SK-N-SH (cell line): Measurements from ENCODE around the gene TOX2.

Experiments used
- CTCF ChIP-seq: fragments of 200-600 bp; sonication (generic); IDR thresholded peaks from 2 replicates; pipeline ENCODE4 v1.6.1; 2017; ENCODE audit warnings: antibody characterized with exemption, mild to moderate bottlenecking, moderate library complexity
- ELF1 ChIP-seq: IDR thresholded peaks from 2 replicates; pipeline ENCODE4 v1.4.0; 2012
- EZH2phosphoT487 ChIP-seq: fragments of 200-600 bp; sonication (generic); IDR thresholded peaks from 2 replicates; pipeline ENCODE4 v1.6.1; 2017; ENCODE audit warnings: low read depth, mixed run types, mild to moderate bottlenecking, antibody characterized with exemption, moderate library complexity, borderline replicate concordance
- FOSL2 ChIP-seq: IDR thresholded peaks from 2 replicates; pipeline ENCODE4 v1.4.0; 2012; ENCODE audit warnings: low read depth, mild to moderate bottlenecking, moderate library complexity, borderline replicate concordance
- FOXJ3 ChIP-seq: sonication (generic); formaldehyde crosslinking; IDR thresholded peaks from 2 replicates; pipeline ENCODE4 v1.5.1; 2020; ENCODE audit warnings: mild to moderate bottlenecking, missing genetic modification reagents
- FOXM1 ChIP-seq: IDR thresholded peaks from 2 replicates; pipeline ENCODE4 v1.4.0; 2012; ENCODE audit warnings: low read depth, mild to moderate bottlenecking
- GABPA ChIP-seq: IDR thresholded peaks from 2 replicates; pipeline ENCODE4 v1.4.0; 2012; ENCODE audit warnings: low read depth, mild to moderate bottlenecking
- IRF3 ChIP-seq: fragments of 150-350 bp; IDR thresholded peaks from 2 replicates; pipeline ENCODE4 v1.6.1; 2016; ENCODE audit warnings: mild to moderate bottlenecking, low read depth, low read length
- POLR2AphosphoS5 ChIP-seq: IDR thresholded peaks from 2 replicates; pipeline ENCODE4 v1.6.1; 2012; ENCODE audit warnings: low read depth, low read length
- SIN3A ChIP-seq: IDR thresholded peaks from 2 replicates; pipeline ENCODE4 v1.6.1; 2012; ENCODE audit warnings: low read depth, mild to moderate bottlenecking, low read length, moderate library complexity, borderline replicate concordance
- TEAD4 ChIP-seq: IDR thresholded peaks from 2 replicates; pipeline ENCODE4 v1.4.0; 2012; ENCODE audit warnings: mild to moderate bottlenecking, borderline replicate concordance; ENCODE audit not compliant: insufficient read depth
- USF2 ChIP-seq: fragments of 150-350 bp; IDR thresholded peaks from 2 replicates; pipeline ENCODE4 v1.6.1; 2017; ENCODE audit warnings: antibody characterized with exemption, low read length, low read depth, borderline replicate concordance
- YY1 ChIP-seq: IDR thresholded peaks from 2 replicates; pipeline ENCODE4 v1.4.0; 2012; ENCODE audit warnings: low read depth, mild to moderate bottlenecking
- ZBTB33 ChIP-seq: IDR thresholded peaks from 2 replicates; pipeline ENCODE4 v1.4.0; 2012; ENCODE audit warnings: low read depth, borderline replicate concordance

GRCh38 chr20:44104798-44105517, 190.3 kb downstream of the TOX2 start:
- TF ChIP-seq YY1 = no peak
- TF ChIP-seq CTCF = no peak
- no peak for TF ChIP-seq EZH2phosphoT487
- TF ChIP-seq ZBTB33 = no peak
- TF ChIP-seq GABPA = no peak
- TF ChIP-seq FOXJ3 (CRISPR knock-in tag) = no peak
- TF ChIP-seq FOSL2 = no peak
- TF ChIP-seq ELF1 = no peak
- no peak for TF ChIP-seq FOXM1
- no peak for TF ChIP-seq USF2
- TF ChIP-seq TEAD4 = no peak
- no peak for TF ChIP-seq SIN3A
- no peak for TF ChIP-seq POLR2AphosphoS5
- TF ChIP-seq IRF3 = no peak
